Endodermal cell (in vitro differentiated cells): ENCODE results near the gene NFIX. TPM values are rescaled to one million over a fixed set of nuclear protein-coding genes. Genes with fewer than 3 reads are reported as not detected.

Experiments
- DNase-seq: peaks from one replicate; pipeline ENCODE4 v3.0.0-alpha.2; 2017
- H3K27ac ChIP-seq: 2 replicates; pipeline ENCODE4 v1.5.1; 2013; ENCODE audit warnings: mild to moderate bottlenecking, low read depth, low read length, moderate library complexity
- H3K27me3 ChIP-seq: 2 replicates; pipeline ENCODE4 v1.6.1; 2013; ENCODE audit warnings: mild to moderate bottlenecking, low read length, moderate library complexity; ENCODE audit not compliant: insufficient read depth, control insufficient read depth, poor library complexity, severe bottlenecking
- H3K36me3 ChIP-seq: 2 replicates; pipeline ENCODE4 v1.7.0; 2013; ENCODE audit warnings: mild to moderate bottlenecking, low read length, moderate library complexity; ENCODE audit not compliant: control insufficient read depth, insufficient read depth
- H3K4me1 ChIP-seq: one replicate; pipeline ENCODE4 v1.7.0; 2013; ENCODE audit warnings: low read length; ENCODE audit not compliant: control insufficient read depth, insufficient read depth
- H3K4me3 ChIP-seq: 2 replicates; pipeline ENCODE4 v1.5.1; 2013; ENCODE audit warnings: mild to moderate bottlenecking, low read length, moderate library complexity
- H3K9ac ChIP-seq: 2 replicates; pipeline ENCODE4 v1.6.1; 2013; ENCODE audit warnings: mild to moderate bottlenecking, low read length, moderate library complexity; ENCODE audit not compliant: poor library complexity, severe bottlenecking; ENCODE audit errors: extremely low read depth
- H3K9me3 ChIP-seq: 2 replicates; pipeline ENCODE4 v1.6.1; 2013; ENCODE audit warnings: mild to moderate bottlenecking, low read length, moderate library complexity; ENCODE audit not compliant: control insufficient read depth
- H3K27ac Mint-ChIP-seq: 2 replicates; pipeline ENCODE4 v1.8.0; 2020; ENCODE audit warnings: mixed read lengths
- H3K27me3 Mint-ChIP-seq: 2 replicates; pipeline ENCODE4 v1.8.0; 2021; ENCODE audit warnings: mild to moderate bottlenecking, mixed read lengths; ENCODE audit not compliant: insufficient read depth
- H3K36me3 Mint-ChIP-seq: 2 replicates; pipeline ENCODE4 v1.8.0; 2020; ENCODE audit warnings: low read depth, mixed read lengths
- H3K4me1 Mint-ChIP-seq: 2 replicates; pipeline ENCODE4 v1.8.0; 2020; ENCODE audit warnings: mixed read lengths
- H3K4me3 Mint-ChIP-seq: 2 replicates; pipeline ENCODE4 v1.8.0; 2020; ENCODE audit warnings: mild to moderate bottlenecking, moderate library complexity, mixed read lengths
- H3K9me3 Mint-ChIP-seq: 2 replicates; pipeline ENCODE4 v1.8.0; 2020; ENCODE audit warnings: mild to moderate bottlenecking, mixed read lengths
- CTCF ChIP-seq: fragments of 200-600 bp; sonication (generic); conservative IDR thresholded peaks from 2 replicates; pipeline ENCODE4 v1.5.0; 2021; ENCODE audit warnings: antibody characterized with exemption, mild to moderate bottlenecking
- WGBS, 2 experiments: methylation state at CpG; one replicate each; pipeline versions ENCODE4 v1.1.5 to v1.1.7; 2013; ENCODE audit warnings: missing lambda C conversion rate in 2 of 2, mixed read lengths in 1 of 2; ENCODE audit not compliant: insufficient coverage in 1 of 2, insufficient read length in 1 of 2; 5-methylcytosine and 5-hydroxymethylcytosine counted together
- total RNA-seq, 2 donors: library from RNA; stranded (reverse); fragmentation: NEBNext Ultra II Directional in 1 of 2; extraction: Animal tissue kit (Norgen Biotek cat#: 25700) in 1 of 2; gene quantifications; 2 replicates in 1 of 2; 3 replicates in 1 of 2; pipeline ENCODE4 v1.2.1, GENCODE V29; 2021

Gene NFIX
- total RNA-seq, 2 donors from 2014 or later: 0.22 to 0.40 TPM

GRCh38 chr19:13118424-13119193, 123.3 kb downstream of the NFIX start:
- TF ChIP-seq CTCF: no peak
- peaks cover 54% of the 10 kb centered on the region for H3K4me1 Mint-ChIP-seq
- Histone ChIP-seq H3K27ac (peak overlapping the region; percentile 78), H3K27me3 (no peaks in the 10 kb centered on the region), H3K9ac (peak overlapping the region; percentile 84), H3K4me3 (peak overlapping the region; percentile 89), H3K4me1 (peaks cover 23% of the 10 kb centered on the region), H3K36me3 (peaks cover 46% of the 10 kb centered on the region), H3K9me3 (no peaks in the 10 kb centered on the region)
- peak overlapping the region; percentile 79 for H3K27ac Mint-ChIP-seq
- peaks cover 29% of the 10 kb centered on the region for H3K36me3 Mint-ChIP-seq
- 0% methylated on average over 7 to 55 of the region's 57 CpGs for WGBS, 2 experiments
- H3K4me3 Mint-ChIP-seq: peak overlapping the region; percentile 96
- DNase-seq: peak; percentile 96
- no peaks in the 10 kb centered on the region for H3K9me3 Mint-ChIP-seq
- no peaks in the 10 kb centered on the region for H3K27me3 Mint-ChIP-seq

- Histone ChIP-seq H3K9ac (peak overlapping the region; percentile 51), H3K27ac (no peak overlapping the region)
- DNase-seq: peak; percentile 45
These were observed 124.4 kb downstream of the NFIX start for GRCh38 chr19:13119627-13120026.

GRCh38 chr19:13120031-13120430, 124.8 kb downstream of the NFIX start:
- no peak overlapping the region for H3K27ac ChIP-seq
- no peaks in the 10 kb centered on the region for H3K9me3 Mint-ChIP-seq
- 89 to 94% methylated on average over 5 to 9 of the region's 9 CpGs for WGBS, 2 experiments
- no peak overlapping the region for H3K9ac ChIP-seq
- peak; percentile 38 for DNase-seq
- H3K36me3 Mint-ChIP-seq: peaks cover 28% of the 10 kb centered on the region
- peak overlapping the region; percentile 96 for H3K4me3 Mint-ChIP-seq
- H3K27me3 ChIP-seq: no peaks in the 10 kb centered on the region
- no peak for TF ChIP-seq CTCF
- no peaks in the 10 kb centered on the region for H3K27me3 Mint-ChIP-seq
- peaks cover 44% of the 10 kb centered on the region for H3K36me3 ChIP-seq
- peaks cover 54% of the 10 kb centered on the region for H3K4me1 Mint-ChIP-seq
- H3K4me3 ChIP-seq: peak overlapping the region; percentile 89
- peak overlapping the region; percentile 89 for H3K27ac Mint-ChIP-seq
- H3K4me1 ChIP-seq: peaks cover 25% of the 10 kb centered on the region
- no peaks in the 10 kb centered on the region for H3K9me3 ChIP-seq

More at GRCh38 chr19:13119627-13120026, 124.4 kb downstream of the NFIX start:
- 86 to 93% methylated on average over 6 to 8 of the region's 8 CpGs for WGBS, 2 experiments
- no peaks in the 10 kb centered on the region for H3K9me3 ChIP-seq
- Mint-ChIP-seq H3K9me3 (no peaks in the 10 kb centered on the region), H3K36me3 (peaks cover 29% of the 10 kb centered on the region), H3K27ac (peak overlapping the region; percentile 79), H3K27me3 (no peaks in the 10 kb centered on the region), H3K4me1 (peaks cover 54% of the 10 kb centered on the region), H3K4me3 (peak overlapping the region; percentile 96)
- H3K4me1 ChIP-seq: peaks cover 25% of the 10 kb centered on the region
- no peaks in the 10 kb centered on the region for H3K27me3 ChIP-seq
- TF ChIP-seq CTCF: no peak
- H3K4me3 ChIP-seq: peak overlapping the region; percentile 89
- peaks cover 44% of the 10 kb centered on the region for H3K36me3 ChIP-seq
